AG09319 (cell line): ENCODE results near the gene CREB3L4.

Source experiments
- DNase-seq: peaks from one replicate; pipeline ENCODE4 v3.0.0-alpha.2; 2010; ENCODE audit warnings: low read depth; ENCODE audit errors: extremely low read depth
- TF ChIP-seq, protein P1 (sequence below): IDR thresholded peaks from 2 replicates; pipeline ENCODE4 v1.5.1; 2011; ENCODE audit warnings: low read depth, mild to moderate bottlenecking, inconsistent platforms, low read length, moderate library complexity

CREB3L4 gene

DNA sequence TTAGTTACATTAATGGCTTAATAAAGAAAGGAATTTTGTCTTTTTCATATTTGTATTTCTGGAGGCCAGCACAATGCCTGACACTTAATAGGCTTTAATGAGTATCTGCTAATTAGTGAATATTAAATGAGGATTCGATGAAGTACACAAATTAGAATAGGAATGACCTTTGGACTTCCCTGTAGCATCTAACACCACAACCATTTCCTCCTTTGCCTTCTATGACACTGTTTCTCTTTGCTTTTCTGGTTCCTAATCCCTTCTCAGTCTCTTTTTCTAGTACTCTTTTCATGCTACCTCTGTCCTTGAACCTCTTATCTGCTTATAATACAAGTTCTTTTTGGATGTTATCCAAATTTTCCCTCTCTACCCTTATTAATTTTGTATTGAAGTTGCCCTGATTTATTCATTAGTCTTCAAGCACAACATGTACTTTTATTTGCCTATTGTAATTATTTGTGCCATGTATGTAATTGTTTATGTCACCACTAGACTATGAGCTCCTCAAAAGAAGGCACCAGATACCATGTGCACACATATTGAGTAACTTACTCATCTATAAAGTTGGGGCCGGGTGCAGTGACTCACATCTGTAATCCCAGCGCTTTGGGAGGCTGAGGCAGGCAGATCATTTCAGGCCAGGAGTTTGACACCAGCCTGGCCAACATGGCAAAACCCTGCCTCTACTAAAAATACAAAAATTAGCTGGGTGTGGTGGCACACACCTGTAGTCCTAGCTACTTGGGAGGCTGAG lies 46.6 kb downstream of the CREB3L4 start:
- DNase-seq, result no peak
- TF ChIP-seq, protein P1, sequence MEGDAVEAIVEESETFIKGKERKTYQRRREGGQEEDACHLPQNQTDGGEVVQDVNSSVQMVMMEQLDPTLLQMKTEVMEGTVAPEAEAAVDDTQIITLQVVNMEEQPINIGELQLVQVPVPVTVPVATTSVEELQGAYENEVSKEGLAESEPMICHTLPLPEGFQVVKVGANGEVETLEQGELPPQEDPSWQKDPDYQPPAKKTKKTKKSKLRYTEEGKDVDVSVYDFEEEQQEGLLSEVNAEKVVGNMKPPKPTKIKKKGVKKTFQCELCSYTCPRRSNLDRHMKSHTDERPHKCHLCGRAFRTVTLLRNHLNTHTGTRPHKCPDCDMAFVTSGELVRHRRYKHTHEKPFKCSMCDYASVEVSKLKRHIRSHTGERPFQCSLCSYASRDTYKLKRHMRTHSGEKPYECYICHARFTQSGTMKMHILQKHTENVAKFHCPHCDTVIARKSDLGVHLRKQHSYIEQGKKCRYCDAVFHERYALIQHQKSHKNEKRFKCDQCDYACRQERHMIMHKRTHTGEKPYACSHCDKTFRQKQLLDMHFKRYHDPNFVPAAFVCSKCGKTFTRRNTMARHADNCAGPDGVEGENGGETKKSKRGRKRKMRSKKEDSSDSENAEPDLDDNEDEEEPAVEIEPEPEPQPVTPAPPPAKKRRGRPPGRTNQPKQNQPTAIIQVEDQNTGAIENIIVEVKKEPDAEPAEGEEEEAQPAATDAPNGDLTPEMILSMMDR, result no peak

DNA sequence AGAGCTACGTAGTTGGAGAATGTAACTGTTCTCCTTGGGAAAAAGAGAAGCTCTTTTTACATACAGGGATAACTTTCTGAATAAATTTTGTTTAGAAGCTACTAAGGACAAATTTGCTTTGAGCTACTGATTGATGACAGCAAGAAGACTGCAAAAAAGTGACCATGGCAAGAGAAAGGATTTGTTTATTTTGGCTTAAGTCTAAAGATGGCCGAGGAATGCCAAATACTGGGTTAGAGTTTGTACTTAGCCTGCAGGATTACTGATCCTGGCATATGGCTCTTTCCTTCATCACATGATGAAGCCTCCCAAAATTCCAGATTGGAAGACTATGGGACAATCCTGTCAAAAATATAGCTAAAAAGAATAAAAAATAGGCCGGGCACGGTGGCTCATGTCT lies 51.6 kb downstream of the CREB3L4 start:
- no peak for DNase-seq
- TF ChIP-seq, protein P1, result no peak

DNA sequence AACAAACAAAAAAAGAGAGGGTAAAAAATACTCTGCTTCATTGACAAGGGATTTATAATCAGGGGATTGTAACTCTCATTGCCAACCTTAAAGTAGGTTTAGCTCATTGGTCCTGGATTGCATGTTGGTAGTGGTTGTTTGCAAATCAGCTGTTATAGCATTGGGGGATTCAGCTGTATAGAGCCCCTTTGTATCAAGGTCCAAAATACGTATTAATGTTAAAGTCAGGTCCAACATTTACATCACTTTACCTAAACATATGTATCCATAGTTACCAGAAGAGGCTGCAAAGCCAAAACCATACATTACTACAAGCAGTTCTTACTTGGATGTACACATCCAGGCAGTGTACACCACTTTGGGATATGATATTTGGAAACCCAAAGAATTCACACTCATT lies 52.2 kb downstream of the CREB3L4 start:
- DNase-seq, result no peak
- TF ChIP-seq, protein P1, result no peak
